K562 (cell line): Measurements from ENCODE around the gene MLANA. TPM values are rescaled to one million over a fixed set of nuclear protein-coding genes. Genes with fewer than 3 reads are reported as not detected.

Experiments used
- COPS2 ChIP-seq: fragments of 450-650 bp; conservative IDR thresholded peaks from 2 replicates; pipeline ENCODE4 v1.6.1; 2016; ENCODE audit warnings: mild to moderate bottlenecking, moderate library complexity
- HIVEP1 ChIP-seq: fragments of 250-450 bp; sonication (Bioruptor Pico); IDR thresholded peaks from 2 replicates; pipeline ENCODE4 v1.4.0; 2020; ENCODE audit warnings: mild to moderate bottlenecking
- HNRNPL ChIP-seq: fragments of 200-400 bp; formaldehyde crosslinking; IDR thresholded peaks from 2 replicates; pipeline ENCODE4 v1.6.1; 2017; ENCODE audit warnings: low read depth, mild to moderate bottlenecking, low read length
- HOXB6 ChIP-seq: fragments of 250-450 bp; sonication (Bioruptor Pico); IDR thresholded peaks from 2 replicates; pipeline ENCODE4 v1.5.1; 2022; ENCODE audit warnings: mild to moderate bottlenecking, borderline replicate concordance
- KLF10 ChIP-seq: fragments of 250-450 bp; sonication (Bioruptor Pico); IDR thresholded peaks from 2 replicates; pipeline ENCODE4 v1.6.1; 2021; ENCODE audit warnings: matching md5 sums
- KLF13 ChIP-seq: fragments of 450-650 bp; IDR thresholded peaks from 2 replicates; pipeline ENCODE4 v1.6.1; 2016; ENCODE audit warnings: missing genetic modification characterization, low read depth, mild to moderate bottlenecking, missing compliant biosample characterization, moderate library complexity, borderline replicate concordance
- MEF2D ChIP-seq: conservative IDR thresholded peaks from 2 replicates; pipeline ENCODE4 v1.6.1; 2016; ENCODE audit warnings: low read depth, missing genetic modification characterization, missing compliant biosample characterization
- MYNN ChIP-seq, 2 experiments: sonication (generic); formaldehyde crosslinking in 1 of 2; IDR thresholded peaks; 2 replicates each; pipeline versions ENCODE4 v1.5.0 to v1.6.1; 2016 to 2020; ENCODE audit warnings: antibody characterized with exemption in 1 of 2, missing genetic modification reagents in 1 of 2
- NCOA2 ChIP-seq, 2 experiments: fragments of 450-650 bp; IDR thresholded peaks; 2 replicates each; pipeline ENCODE4 v1.6.1; 2018; ENCODE audit warnings: mild to moderate bottlenecking in 2 of 2, moderate library complexity in 1 of 2; ENCODE audit not compliant: partially characterized antibody in 2 of 2
- SRSF9 ChIP-seq: fragments of 200-400 bp; formaldehyde crosslinking; IDR thresholded peaks from 2 replicates; pipeline ENCODE4 v1.6.1; 2017; ENCODE audit warnings: low read depth, low read length, borderline replicate concordance
- ZBTB17 ChIP-seq: fragments of 450-650 bp; formaldehyde crosslinking; IDR thresholded peaks from 2 replicates; pipeline ENCODE4 v1.4.0; 2020; ENCODE audit warnings: mild to moderate bottlenecking
- ZC3H8 ChIP-seq: fragments of 450-650 bp; IDR thresholded peaks from 2 replicates; pipeline ENCODE4 v1.6.1; 2017
- ZNF224 ChIP-seq: sonication (generic); formaldehyde crosslinking; IDR thresholded peaks from 2 replicates; pipeline ENCODE4 v1.8.0; 2022; ENCODE audit warnings: mild to moderate bottlenecking, missing genetic modification reagents
- ZNF263 ChIP-seq: sonication (generic); formaldehyde crosslinking; IDR thresholded peaks from 2 replicates; pipeline ENCODE4 v1.8.0; 2022; ENCODE audit warnings: mild to moderate bottlenecking, missing genetic modification reagents, borderline replicate concordance
- ZNF41 ChIP-seq: fragments of 250-450 bp; sonication (Bioruptor Pico); conservative IDR thresholded peaks from 2 replicates; pipeline ENCODE4 v1.4.0; 2020; ENCODE audit warnings: mild to moderate bottlenecking
- polyA plus RNA-seq, 8 experiments: library from polyadenylated mRNA; depleted of rRNA in 4 of 8; stranded (reverse) in 5 of 8; unstranded in 3 of 8; fragments of >200 nt; fragmentation: Nextera tagmentation in 2 of 8; fragmentation: Illumina TruSeq in 1 of 8; extraction: Ambion mirVana in 2 of 8; extraction: Trizol in 1 of 8; gene quantifications; 2 replicates each; pipeline versions ENCODE4 v1.2.1 to v1.2.3, GENCODE V29; 2011 to 2014; ENCODE audit warnings: inconsistent platforms in 1 of 8, missing spikeins in 1 of 8
- total RNA-seq, 7 experiments: library from RNA; depleted of rRNA in 6 of 7; stranded (reverse); fragments of >200 nt in 6 of 7; fragmentation: Illumina TruSeq in 2 of 7; extraction: Trizol in 2 of 7; gene quantifications; 2 replicates each; pipeline versions ENCODE4 v1.2.1 to v1.2.3, GENCODE V29; 2011 to 2021; ENCODE audit warnings: low replicate concordance in 1 of 7
- TF ChIP-seq, protein P1 (sequence below): fragments of 200-800 bp; sonication (Bioruptor generic); IDR thresholded peaks from 2 replicates; pipeline ENCODE4 v1.6.1; 2017; ENCODE audit warnings: missing genetic modification characterization, missing compliant biosample characterization
- TF ChIP-seq, protein P2 (sequence below): conservative IDR thresholded peaks from 2 replicates; pipeline ENCODE4 v1.6.1; 2011; ENCODE audit warnings: low read depth, mild to moderate bottlenecking, low read length; ENCODE audit not compliant: control insufficient read depth
- TF ChIP-seq, protein P3 (sequence below): sonication (generic); IDR thresholded peaks from 2 replicates; pipeline ENCODE4 v1.6.1; 2016
- TF ChIP-seq, protein P4 (sequence below): sonication (generic); formaldehyde crosslinking; IDR thresholded peaks from 2 replicates; pipeline ENCODE4 v1.8.0; 2023; ENCODE audit warnings: mild to moderate bottlenecking, missing genetic modification reagents

Gene MLANA
- total and polyA plus RNA-seq, 9 of the 15 experiments (the other 6 are each of a cell fraction or from before 2014, with no cell fraction given), result not detected

DNA sequence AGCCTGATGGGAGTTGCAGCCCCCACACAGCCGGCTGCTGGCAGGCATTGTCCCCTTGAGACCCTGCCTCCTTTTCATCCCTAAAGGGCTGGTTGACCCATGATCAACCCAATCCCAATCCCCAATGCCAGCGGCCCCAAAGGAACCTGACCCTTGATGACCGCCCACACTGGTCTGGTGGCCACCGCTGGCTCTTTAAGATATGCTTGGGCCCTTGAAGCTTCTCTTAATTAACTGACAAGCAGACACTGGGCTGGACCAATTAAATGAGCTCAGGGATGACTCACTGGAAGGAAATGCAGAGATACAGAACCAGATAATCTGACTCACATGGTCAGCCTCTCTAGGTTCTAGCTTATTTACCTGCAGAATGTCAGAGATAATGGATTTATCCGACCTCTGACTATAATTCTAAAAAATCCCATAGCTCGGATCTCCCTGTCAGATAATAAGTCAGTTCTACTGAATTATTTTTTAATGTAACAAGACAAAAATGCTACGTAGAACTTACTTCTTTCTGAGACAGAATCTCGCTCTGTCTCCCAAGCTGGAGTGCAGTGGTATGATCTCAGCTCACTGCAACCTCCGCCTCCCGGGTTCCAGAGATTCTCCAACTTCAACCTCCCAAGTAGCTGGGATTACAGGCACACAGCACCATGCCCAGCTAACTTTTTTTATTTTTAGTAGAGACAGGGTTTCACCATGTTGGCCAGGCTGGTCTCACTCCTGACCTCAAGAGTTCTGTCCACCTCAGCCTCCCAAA, 11.1 kb upstream of the MLANA start (continued):
- TF ChIP-seq, protein P1, sequence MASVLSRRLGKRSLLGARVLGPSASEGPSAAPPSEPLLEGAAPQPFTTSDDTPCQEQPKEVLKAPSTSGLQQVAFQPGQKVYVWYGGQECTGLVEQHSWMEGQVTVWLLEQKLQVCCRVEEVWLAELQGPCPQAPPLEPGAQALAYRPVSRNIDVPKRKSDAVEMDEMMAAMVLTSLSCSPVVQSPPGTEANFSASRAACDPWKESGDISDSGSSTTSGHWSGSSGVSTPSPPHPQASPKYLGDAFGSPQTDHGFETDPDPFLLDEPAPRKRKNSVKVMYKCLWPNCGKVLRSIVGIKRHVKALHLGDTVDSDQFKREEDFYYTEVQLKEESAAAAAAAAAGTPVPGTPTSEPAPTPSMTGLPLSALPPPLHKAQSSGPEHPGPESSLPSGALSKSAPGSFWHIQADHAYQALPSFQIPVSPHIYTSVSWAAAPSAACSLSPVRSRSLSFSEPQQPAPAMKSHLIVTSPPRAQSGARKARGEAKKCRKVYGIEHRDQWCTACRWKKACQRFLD, result no peak
- TF ChIP-seq HOXB6 (CRISPR knock-in tag) (no peak), ZNF41 (no peak), HNRNPL (no peak), ZNF224 (CRISPR knock-in tag) (no peak), COPS2 (no peak), HIVEP1 (CRISPR knock-in tag) (no peak), ZC3H8 (no peak), MEF2D (tag) (no peak), ZBTB17 (CRISPR knock-in tag) (no peak), SRSF9 (no peak), ZNF263 (CRISPR knock-in tag) (no peak), KLF10 (CRISPR knock-in tag) (no peak), NCOA2 (IDR thresholded peaks at IDR 0.05; ENCODE audit: partially characterized antibody in 2 of 2) (peak in 1 of 2 experiments; percentile 62), KLF13 (tag) (no peak), MYNN (IDR thresholded peaks at IDR 0.05) (no peak), MYNN (CRISPR knock-in tag; IDR thresholded peaks at IDR 0.05) (no peak)
- TF ChIP-seq, protein P2, sequence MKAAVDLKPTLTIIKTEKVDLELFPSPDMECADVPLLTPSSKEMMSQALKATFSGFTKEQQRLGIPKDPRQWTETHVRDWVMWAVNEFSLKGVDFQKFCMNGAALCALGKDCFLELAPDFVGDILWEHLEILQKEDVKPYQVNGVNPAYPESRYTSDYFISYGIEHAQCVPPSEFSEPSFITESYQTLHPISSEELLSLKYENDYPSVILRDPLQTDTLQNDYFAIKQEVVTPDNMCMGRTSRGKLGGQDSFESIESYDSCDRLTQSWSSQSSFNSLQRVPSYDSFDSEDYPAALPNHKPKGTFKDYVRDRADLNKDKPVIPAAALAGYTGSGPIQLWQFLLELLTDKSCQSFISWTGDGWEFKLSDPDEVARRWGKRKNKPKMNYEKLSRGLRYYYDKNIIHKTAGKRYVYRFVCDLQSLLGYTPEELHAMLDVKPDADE, result no peak
- TF ChIP-seq, protein P3, sequence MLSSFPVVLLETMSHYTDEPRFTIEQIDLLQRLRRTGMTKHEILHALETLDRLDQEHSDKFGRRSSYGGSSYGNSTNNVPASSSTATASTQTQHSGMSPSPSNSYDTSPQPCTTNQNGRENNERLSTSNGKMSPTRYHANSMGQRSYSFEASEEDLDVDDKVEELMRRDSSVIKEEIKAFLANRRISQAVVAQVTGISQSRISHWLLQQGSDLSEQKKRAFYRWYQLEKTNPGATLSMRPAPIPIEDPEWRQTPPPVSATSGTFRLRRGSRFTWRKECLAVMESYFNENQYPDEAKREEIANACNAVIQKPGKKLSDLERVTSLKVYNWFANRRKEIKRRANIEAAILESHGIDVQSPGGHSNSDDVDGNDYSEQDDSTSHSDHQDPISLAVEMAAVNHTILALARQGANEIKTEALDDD, result peak; percentile 35; the same call in 1 of the 2 replicates
- TF ChIP-seq, protein P4, sequence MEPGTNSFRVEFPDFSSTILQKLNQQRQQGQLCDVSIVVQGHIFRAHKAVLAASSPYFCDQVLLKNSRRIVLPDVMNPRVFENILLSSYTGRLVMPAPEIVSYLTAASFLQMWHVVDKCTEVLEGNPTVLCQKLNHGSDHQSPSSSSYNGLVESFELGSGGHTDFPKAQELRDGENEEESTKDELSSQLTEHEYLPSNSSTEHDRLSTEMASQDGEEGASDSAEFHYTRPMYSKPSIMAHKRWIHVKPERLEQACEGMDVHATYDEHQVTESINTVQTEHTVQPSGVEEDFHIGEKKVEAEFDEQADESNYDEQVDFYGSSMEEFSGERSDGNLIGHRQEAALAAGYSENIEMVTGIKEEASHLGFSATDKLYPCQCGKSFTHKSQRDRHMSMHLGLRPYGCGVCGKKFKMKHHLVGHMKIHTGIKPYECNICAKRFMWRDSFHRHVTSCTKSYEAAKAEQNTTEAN (CRISPR knock-in tag), result no peak
